LNCaP clone FGC (cell line): ENCODE results near the gene WNT16.

Experiments used
- DNase-seq: peaks from one replicate; pipeline ENCODE4 v3.0.0-alpha.2; 2011; ENCODE audit warnings: low read depth
- H3K4me3 ChIP-seq: 2 replicates; pipeline ENCODE4 v1.5.1; 2011; ENCODE audit warnings: mild to moderate bottlenecking, low read depth, low read length, control low read depth
- TF ChIP-seq, protein P1 (sequence below): IDR thresholded peaks from 2 replicates; pipeline ENCODE4 v1.5.1; 2012; ENCODE audit warnings: mild to moderate bottlenecking; ENCODE audit not compliant: control insufficient read depth, insufficient read depth; ENCODE audit errors: extremely low read depth

The WNT16 gene

GRCh38 chr7:121300685-121301420 lies 27.9 kb upstream of the WNT16 start:
- peak; percentile 65 for DNase-seq
- TF ChIP-seq, protein P1, sequence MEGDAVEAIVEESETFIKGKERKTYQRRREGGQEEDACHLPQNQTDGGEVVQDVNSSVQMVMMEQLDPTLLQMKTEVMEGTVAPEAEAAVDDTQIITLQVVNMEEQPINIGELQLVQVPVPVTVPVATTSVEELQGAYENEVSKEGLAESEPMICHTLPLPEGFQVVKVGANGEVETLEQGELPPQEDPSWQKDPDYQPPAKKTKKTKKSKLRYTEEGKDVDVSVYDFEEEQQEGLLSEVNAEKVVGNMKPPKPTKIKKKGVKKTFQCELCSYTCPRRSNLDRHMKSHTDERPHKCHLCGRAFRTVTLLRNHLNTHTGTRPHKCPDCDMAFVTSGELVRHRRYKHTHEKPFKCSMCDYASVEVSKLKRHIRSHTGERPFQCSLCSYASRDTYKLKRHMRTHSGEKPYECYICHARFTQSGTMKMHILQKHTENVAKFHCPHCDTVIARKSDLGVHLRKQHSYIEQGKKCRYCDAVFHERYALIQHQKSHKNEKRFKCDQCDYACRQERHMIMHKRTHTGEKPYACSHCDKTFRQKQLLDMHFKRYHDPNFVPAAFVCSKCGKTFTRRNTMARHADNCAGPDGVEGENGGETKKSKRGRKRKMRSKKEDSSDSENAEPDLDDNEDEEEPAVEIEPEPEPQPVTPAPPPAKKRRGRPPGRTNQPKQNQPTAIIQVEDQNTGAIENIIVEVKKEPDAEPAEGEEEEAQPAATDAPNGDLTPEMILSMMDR, result no peak
- H3K4me3 ChIP-seq, result no peak overlapping the region

- DNase-seq, result no peak
- TF ChIP-seq, protein P1, result no peak
- H3K4me3 ChIP-seq, result no peak overlapping the region
Observed at GRCh38 chr7:121301446-121302213, 27.2 kb upstream of the WNT16 start.

- no peak for DNase-seq
- H3K4me3 ChIP-seq, result no peak overlapping the region
- TF ChIP-seq, protein P1, result no peak
Observed at GRCh38 chr7:121302214-121302745, 26.5 kb upstream of the WNT16 start.

DNA sequence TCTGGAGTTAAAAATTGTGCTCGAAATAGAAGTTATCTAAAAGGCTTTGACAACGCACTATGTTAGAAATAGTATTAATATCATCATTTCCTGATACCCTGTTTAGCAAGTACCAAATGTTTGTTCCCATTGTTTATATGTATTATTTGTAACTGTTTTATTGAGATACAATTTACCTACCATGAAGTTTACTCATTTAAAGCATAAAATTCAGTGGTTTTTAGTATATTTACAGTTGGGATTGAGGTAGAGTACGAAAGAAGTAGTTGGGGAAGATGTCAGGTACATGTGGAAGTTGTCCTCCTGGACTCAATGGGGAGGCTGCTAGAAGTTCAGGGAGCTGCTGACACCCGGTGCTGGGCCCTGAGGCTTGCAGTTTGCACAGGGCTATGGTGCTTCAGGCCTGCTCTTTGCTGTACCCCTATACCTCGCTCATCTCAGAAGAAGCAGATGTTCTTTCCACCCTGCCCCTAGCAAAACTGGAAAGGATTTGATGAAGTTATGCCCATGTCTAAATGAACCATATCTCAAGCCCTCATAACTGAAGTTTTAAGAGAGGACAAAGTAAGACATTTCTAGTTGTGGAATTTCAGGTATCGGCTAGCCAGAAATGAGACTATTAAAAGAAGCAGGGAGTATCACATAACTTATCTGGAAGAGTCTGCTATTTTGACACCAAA lies 25.2 kb upstream of the WNT16 start:
- H3K4me3 ChIP-seq, result no peak overlapping the region
- no peak for DNase-seq
- TF ChIP-seq, protein P1, result no peak

DNA sequence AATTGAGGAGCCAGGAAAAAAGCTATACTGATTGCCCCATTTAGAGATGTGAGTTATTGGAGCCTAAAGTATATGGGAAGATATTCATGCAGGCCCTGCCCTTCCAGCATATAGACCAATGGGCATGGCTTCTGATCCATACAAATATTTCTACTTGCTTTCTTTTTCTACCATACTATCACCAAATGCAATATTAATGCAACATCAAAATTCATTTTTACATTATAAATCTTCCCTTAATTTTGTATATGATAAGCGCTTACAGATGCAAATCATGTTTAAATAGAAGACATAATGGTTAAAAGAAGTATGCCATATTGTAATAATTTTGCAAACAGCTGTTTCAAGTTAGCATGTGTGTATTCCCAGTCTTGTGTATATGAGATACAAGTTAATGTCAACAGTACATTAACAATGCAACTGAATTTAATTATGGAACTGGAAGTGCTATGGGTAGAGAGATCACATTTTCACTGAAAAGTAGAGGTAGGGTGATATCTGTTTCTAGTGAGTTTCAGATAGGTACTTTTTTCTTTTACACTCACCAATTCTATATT lies 24.6 kb upstream of the WNT16 start:
- no peak overlapping the region for H3K4me3 ChIP-seq
- no peak for DNase-seq
- TF ChIP-seq, protein P1, result no peak

- no peak overlapping the region for H3K4me3 ChIP-seq
- TF ChIP-seq, protein P1, result no peak
- no peak for DNase-seq
Observed at GRCh38 chr7:121305109-121305508, 23.7 kb upstream of the WNT16 start.
